Sigmoid colon (tissue), 7 donors: Measurements from ENCODE around the gene NHLH1. TPM values are rescaled to one million over a fixed set of nuclear protein-coding genes. Genes with fewer than 3 reads are reported as not detected.

Experiments used
- DNase-seq: peaks from one replicate; pipeline ENCODE4 v3.0.0-alpha.2; 2019
- H3K27ac ChIP-seq, 4 donors: fragments of 200-600 bp; sonication (generic); one replicate each; pipeline ENCODE4 v1.5.1; 2016 to 2019; ENCODE audit warnings: mild to moderate bottlenecking in 1 of 4
- H3K27me3 ChIP-seq, 3 donors: fragments of 200-600 bp; sonication (generic); one replicate each; pipeline ENCODE4 v1.5.1; 2019; ENCODE audit warnings: mild to moderate bottlenecking in 1 of 3
- H3K36me3 ChIP-seq, 4 donors: fragments of 200-600 bp; sonication (generic); one replicate each; pipeline ENCODE4 v1.5.1; 2016 to 2019
- H3K4me1 ChIP-seq, 4 donors: fragments of 200-600 bp; sonication (generic); one replicate each; pipeline ENCODE4 v1.5.1; 2017 to 2019
- H3K4me3 ChIP-seq, 4 donors: fragments of 200-600 bp; sonication (generic); one replicate each; pipeline ENCODE4 v1.5.1; 2017 to 2019; ENCODE audit warnings: mild to moderate bottlenecking in 2 of 4, moderate library complexity in 1 of 4
- H3K9me3 ChIP-seq, 4 donors: fragments of 200-600 bp in 3 of 4; sonication (generic) in 3 of 4; one replicate each; pipeline versions ENCODE4 v1.5.1 to v1.6.1; 2013 to 2019
- CTCF ChIP-seq, 4 experiments: fragments of 450-650 bp in 3 of 4; fragments of 200-600 bp in 1 of 4; IDR thresholded peaks; one replicate each; pipeline ENCODE4 v1.5.1; 2016 to 2019; ENCODE audit warnings: antibody characterized with exemption in 4 of 4, mild to moderate bottlenecking in 3 of 4, moderate library complexity in 2 of 4
- EP300 ChIP-seq, 4 donors: sonication (generic); formaldehyde crosslinking; IDR thresholded peaks; one replicate each; pipeline ENCODE4 v1.6.1; 2017; ENCODE audit warnings: antibody characterized with exemption in 4 of 4
- POLR2A ChIP-seq, 2 donors: fragments of 450-650 bp; IDR thresholded peaks; one replicate each; pipeline ENCODE4 v1.6.1; 2016; ENCODE audit warnings: antibody characterized with exemption in 2 of 2, mild to moderate bottlenecking in 2 of 2, moderate library complexity in 2 of 2
- POLR2AphosphoS5 ChIP-seq, 4 donors: sonication (generic); formaldehyde crosslinking; IDR thresholded peaks; one replicate each; pipeline ENCODE4 v1.6.1; 2017; ENCODE audit warnings: antibody characterized with exemption in 4 of 4
- WGBS, 2 donors: extraction: QIAGEN DNeasy Blood & Tissue Kit; methylation state at CpG; one replicate each; pipeline ENCODE4 v1.1.7; 2013; 5-methylcytosine and 5-hydroxymethylcytosine counted together
- intact Hi-C: fragments of 100-400 bp; cut with DNase I; formaldehyde crosslinking; loops from one replicate; pipeline ENCODE4 v1.15.1; 2023
- polyA plus RNA-seq, 3 donors: library from polyadenylated mRNA; stranded (reverse); fragments of 200-250 nt; gene quantifications; one replicate each; pipeline ENCODE4 v1.2.3, GENCODE V29; 2013
- total RNA-seq, 4 donors: library from RNA; depleted of rRNA; stranded (reverse); fragments of >200 nt; gene quantifications; one replicate each; pipeline ENCODE4 v1.1.0, GENCODE V29; 2016
- donor health status: healthy with polysubstance abuse.
- donor health status: Bipolar disorder and iron deficiency.
- donor health status: healthy.

The NHLH1 gene
- total and polyA plus RNA-seq, 7 donors: under 0.01 to 0.60 (median 0.12) TPM; not detected in 4

DNA sequence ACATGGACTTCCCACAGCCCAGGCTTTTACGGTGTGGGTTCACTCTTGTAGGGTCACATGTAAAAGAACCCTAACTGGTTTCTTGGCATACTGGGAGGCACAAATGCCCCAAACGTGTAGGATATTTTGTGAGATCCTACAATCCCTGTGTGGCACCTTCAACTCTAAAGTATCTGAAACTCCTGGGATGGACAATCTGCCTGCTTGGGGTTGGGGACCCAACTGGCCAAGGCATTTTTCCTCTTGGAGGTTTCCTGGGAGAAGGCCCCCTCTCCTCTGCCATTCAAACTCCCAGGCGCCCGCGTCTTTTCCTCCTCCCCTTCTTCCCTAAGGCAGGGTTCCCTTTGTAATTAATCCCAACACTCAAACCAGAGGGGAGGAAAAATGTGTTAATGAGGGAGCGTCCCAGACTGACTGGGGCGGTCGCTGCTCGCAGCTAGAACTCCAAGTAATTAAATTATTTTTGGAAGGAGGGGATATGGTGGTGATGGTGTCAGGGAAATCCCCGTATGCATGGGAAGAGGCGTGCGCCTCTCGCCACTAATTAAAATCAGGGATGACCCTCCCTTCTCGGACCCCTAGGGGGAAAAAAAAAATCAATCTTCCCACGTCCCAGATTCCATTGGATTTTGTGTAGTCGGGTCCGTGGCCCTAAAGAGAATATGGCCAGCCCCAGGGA lies 32.8 kb downstream of the NHLH1 start:
- no peaks in the 10 kb centered on the region for H3K36me3 ChIP-seq
- no peaks in the 10 kb centered on the region for H3K27me3 ChIP-seq
- H3K27ac ChIP-seq: peak overlapping the region; percentile 65 to 83 (median 72)
- H3K9me3 ChIP-seq: no peaks in the 10 kb centered on the region
- intact Hi-C loops: loop anchor here (5.0 kb wide), 2 partner anchors 57 to 297 kb away; partner anchors contain the start of genes COPA and NCSTN
- no peak for DNase-seq
- TF ChIP-seq EP300 (IDR thresholded peaks at IDR 0.05): no peak
- TF ChIP-seq CTCF (IDR thresholded peaks at IDR 0.05): no peak
- TF ChIP-seq POLR2A (IDR thresholded peaks at IDR 0.05): no peak
- no peak for TF ChIP-seq POLR2AphosphoS5 (IDR thresholded peaks at IDR 0.05)
- H3K4me1 ChIP-seq: peaks cover 0 to 22% (median 13%) of the 10 kb centered on the region in 4 donors
- H3K4me3 ChIP-seq: peak overlapping the region; percentile 59 to 82 (median 77)
- 58 to 60% methylated on average over 17 of the region's 17 CpGs for WGBS, 2 donors

DNA sequence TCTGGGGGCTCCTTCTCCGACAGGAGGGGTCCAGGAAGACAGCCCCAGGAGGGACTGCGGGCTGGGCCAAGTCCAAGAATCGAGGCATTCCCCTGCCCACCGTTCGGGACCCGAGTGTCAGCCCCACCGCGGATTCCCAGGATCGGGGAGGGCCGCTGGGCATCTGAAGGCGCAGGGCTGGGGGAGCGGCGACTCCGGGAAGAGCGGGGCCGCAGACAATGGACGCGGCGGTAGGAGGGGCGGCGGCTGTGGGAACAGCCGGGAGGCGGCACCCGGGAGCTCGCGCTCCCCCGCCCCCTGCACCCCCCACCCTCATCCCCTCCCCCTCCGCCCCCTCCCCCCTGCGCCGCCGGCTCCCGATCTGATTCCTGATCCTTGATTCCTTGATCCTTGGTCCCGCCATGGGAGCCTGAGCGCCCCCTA lies 33.4 kb downstream of the NHLH1 start, which contains the start of gene VANGL2:
Gene VANGL2 (plus strand): TSS at position 342 of the 423 bp plus-strand sequence. CDS start 15,274 bp downstream, outside the sequence.
- 1% methylated on average over 29 to 32 of the region's 34 CpGs for WGBS, 2 donors
- Histone ChIP-seq H3K4me3 (peak within 1 kb of the TSS; percentile 59 to 82 (median 77)), H3K27me3 (no peaks in the 10 kb centered on the region), H3K9me3 (no peaks in the 10 kb centered on the region), H3K27ac (peak within 1 kb of the TSS; percentile 65 to 83 (median 72)), H3K36me3 (no peaks in the 10 kb centered on the region), H3K4me1 (peaks cover 0 to 22% (median 13%) of the 10 kb centered on the region in 4 donors)
- intact Hi-C loops: loop anchor here (5.0 kb wide), 1 partner anchor 58 kb away; the partner anchor contains the start of genes COPA and NCSTN
- TF ChIP-seq POLR2AphosphoS5 (IDR thresholded peaks at IDR 0.05) (peak; percentile 20 to 54 (median 39)), EP300 (IDR thresholded peaks at IDR 0.05) (no peak)
- peak; percentile 89 for DNase-seq

DNA sequence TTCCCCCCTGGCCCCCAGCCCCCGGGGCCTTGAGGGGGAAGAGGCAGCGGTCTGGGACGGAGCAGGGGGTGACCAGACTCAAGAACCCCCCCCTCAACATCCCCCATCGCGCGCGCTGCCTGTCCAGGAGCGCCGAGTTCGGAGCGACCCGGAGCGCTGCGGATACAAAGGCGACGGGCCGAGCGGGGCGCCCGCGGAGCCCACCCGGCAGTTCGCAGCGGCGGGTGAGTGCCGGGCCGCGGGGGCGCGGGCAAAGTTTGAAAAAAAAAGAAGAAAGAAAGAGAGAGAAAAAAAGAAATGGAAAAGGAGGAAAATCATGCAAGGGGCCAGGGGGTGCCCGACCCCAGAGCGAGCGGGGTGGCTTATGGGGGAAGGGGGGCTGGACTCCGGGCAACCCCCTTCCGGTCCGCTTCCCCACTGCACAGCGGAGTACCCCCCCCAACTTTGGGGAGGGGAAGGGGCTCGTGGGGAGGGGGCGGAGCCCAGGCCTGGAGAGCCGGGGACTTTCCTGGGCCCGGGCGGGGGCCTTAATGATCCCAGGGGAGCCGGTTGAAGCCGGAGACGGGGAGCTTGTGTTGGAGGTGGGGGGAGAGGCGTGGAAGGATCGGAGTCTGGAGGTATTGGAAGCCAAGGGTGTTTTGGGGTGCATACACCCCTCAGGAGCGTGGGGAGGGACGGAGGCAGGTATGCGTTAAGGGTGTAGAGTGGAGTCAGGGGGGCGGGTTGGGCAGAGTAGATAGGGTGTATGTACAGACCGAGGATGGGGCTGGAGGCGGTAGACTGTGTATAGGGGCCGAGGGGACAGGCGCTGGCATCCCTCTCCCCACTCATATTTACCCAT lies 34.0 kb downstream of the NHLH1 start:
- Histone ChIP-seq H3K9me3 (no peaks in the 10 kb centered on the region), H3K36me3 (no peaks in the 10 kb centered on the region), H3K27me3 (no peaks in the 10 kb centered on the region), H3K27ac (peak overlapping the region; percentile 65 to 83 (median 72)), H3K4me3 (peak overlapping the region; percentile 59 to 82 (median 77)), H3K4me1 (peaks cover 0 to 22% (median 13%) of the 10 kb centered on the region in 4 donors)
- no peak for DNase-seq
- intact Hi-C loops: loop anchor here (5.0 kb wide), 1 partner anchor 59 kb away; the partner anchor contains the start of genes COPA and NCSTN
- TF ChIP-seq EP300 (IDR thresholded peaks at IDR 0.05): no peak
- no peak for TF ChIP-seq CTCF (IDR thresholded peaks at IDR 0.05)
- no peak for TF ChIP-seq POLR2AphosphoS5 (IDR thresholded peaks at IDR 0.05)
- TF ChIP-seq POLR2A (IDR thresholded peaks at IDR 0.05): no peak
- 3 to 5% methylated on average over 55 of the region's 55 CpGs for WGBS, 2 donors

GRCh38 chr1:160401487-160401805 lies 34.6 kb downstream of the NHLH1 start:
- Histone ChIP-seq H3K27ac (peak overlapping the region; percentile 65 to 83 (median 72)), H3K9me3 (no peaks in the 10 kb centered on the region), H3K27me3 (no peaks in the 10 kb centered on the region), H3K4me1 (peaks cover 0 to 22% (median 13%) of the 10 kb centered on the region in 4 donors), H3K36me3 (no peaks in the 10 kb centered on the region), H3K4me3 (peak overlapping the region; percentile 59 to 82 (median 77))
- TF ChIP-seq POLR2A (IDR thresholded peaks at IDR 0.05) (no peak), CTCF (IDR thresholded peaks at IDR 0.05) (no peak), POLR2AphosphoS5 (IDR thresholded peaks at IDR 0.05) (no peak), EP300 (IDR thresholded peaks at IDR 0.05) (no peak)
- WGBS, 2 donors: 16 to 47% methylated on average over 7 of the region's 7 CpGs
- no peak for DNase-seq
- intact Hi-C loops: loop anchor here (5.0 kb wide), 1 partner anchor 59 kb away; the partner anchor contains the start of genes COPA and NCSTN
